KBM-7 (cell line): Measurements from ENCODE around the gene IMPDH2.
A peak's percentile ranks its signal among the peaks of the same experiment; 100 is the strongest.

Experiments
- DNase-seq: peaks from one replicate; pipeline ENCODE4 v3.0.0-alpha.2; 2015
- in situ Hi-C: fragments of 300-500 bp; cut with MboI; formaldehyde crosslinking; loops from 2 replicates; pipeline ENCODE4 v1.14.3; 2020; ENCODE audit warnings: low sequenced_read_pairs, low pct_unique_long_range_greater_than_20kb, mixed read lengths

The IMPDH2 gene

GRCh38 chr3:49007771-49008528 is 21.2 kb downstream of the IMPDH2 start:
- DNase-seq = peak; percentile 91
- in situ Hi-C loops = no loop called here

GRCh38 chr3:49007068-49007770 is 22.0 kb downstream of the IMPDH2 start, which contains the start of gene WDR6:
TSS of gene WDR6 (plus strand) at chr3:49007391. CDS start at chr3:49007432, 41 bp downstream.
- in situ Hi-C loops = no loop called here
- DNase-seq = peak; percentile 97

- peak; percentile 14 for DNase-seq
- in situ Hi-C loops = no loop called here
Measured at GRCh38 chr3:49006408-49007067, 22.7 kb downstream of the IMPDH2 start.

- DNase-seq = no peak
- in situ Hi-C loops = no loop called here
Measured at GRCh38 chr3:49005998-49006397, 23.2 kb downstream of the IMPDH2 start.

GRCh38 chr3:49005303-49005680 is 23.9 kb downstream of the IMPDH2 start:
- in situ Hi-C loops = no loop called here
- no peak for DNase-seq

GRCh38 chr3:49004352-49005302 is 24.6 kb downstream of the IMPDH2 start:
- in situ Hi-C loops = no loop called here

GRCh38 chr3:49001155-49001554 is 28.0 kb downstream of the IMPDH2 start:
- no peak for DNase-seq
- in situ Hi-C loops = no loop called here

More at GRCh38 chr3:49004352-49005302, 24.6 kb downstream of the IMPDH2 start:
- no peak for DNase-seq

GRCh38 chr3:48999085-48999858 is 29.9 kb downstream of the IMPDH2 start:
- in situ Hi-C loops = no loop called here
- no peak for DNase-seq

GRCh38 chr3:48997714-48998637 is 31.2 kb downstream of the IMPDH2 start:
- DNase-seq = no peak
- in situ Hi-C loops = no loop called here

- no peak for DNase-seq
- in situ Hi-C loops = no loop called here
Measured at GRCh38 chr3:48997102-48997635, 32.0 kb downstream of the IMPDH2 start.

- no peak for DNase-seq
- in situ Hi-C loops = no loop called here
Measured at GRCh38 chr3:48996640-48997039, 32.6 kb downstream of the IMPDH2 start.

- DNase-seq = peak; percentile 59
- in situ Hi-C loops = no loop called here
Measured at GRCh38 chr3:48993834-48994233, 35.4 kb downstream of the IMPDH2 start.

- in situ Hi-C loops = no loop called here
- no peak for DNase-seq
Measured at GRCh38 chr3:48991851-48992545, 37.2 kb downstream of the IMPDH2 start.

GRCh38 chr3:48990636-48991469 is 38.3 kb downstream of the IMPDH2 start:
- peak; percentile 53 for DNase-seq
- in situ Hi-C loops = no loop called here

GRCh38 chr3:48989796-48990635 is 39.2 kb downstream of the IMPDH2 start, which contains the start of gene P4HTM:
TSS of gene P4HTM (plus strand) at chr3:48990241. CDS start at chr3:48990257, 16 bp downstream.
- in situ Hi-C loops = no loop called here
- DNase-seq = peak; percentile 83
